Measurements from ENCODE around the gene DHCR24. TPM values are rescaled to one million over a fixed set of nuclear protein-coding genes. Genes with fewer than 3 reads are reported as not detected.

DHCR24 gene
- total RNA-seq, 1 experiment from 2014 or later: 337 TPM

DNA sequence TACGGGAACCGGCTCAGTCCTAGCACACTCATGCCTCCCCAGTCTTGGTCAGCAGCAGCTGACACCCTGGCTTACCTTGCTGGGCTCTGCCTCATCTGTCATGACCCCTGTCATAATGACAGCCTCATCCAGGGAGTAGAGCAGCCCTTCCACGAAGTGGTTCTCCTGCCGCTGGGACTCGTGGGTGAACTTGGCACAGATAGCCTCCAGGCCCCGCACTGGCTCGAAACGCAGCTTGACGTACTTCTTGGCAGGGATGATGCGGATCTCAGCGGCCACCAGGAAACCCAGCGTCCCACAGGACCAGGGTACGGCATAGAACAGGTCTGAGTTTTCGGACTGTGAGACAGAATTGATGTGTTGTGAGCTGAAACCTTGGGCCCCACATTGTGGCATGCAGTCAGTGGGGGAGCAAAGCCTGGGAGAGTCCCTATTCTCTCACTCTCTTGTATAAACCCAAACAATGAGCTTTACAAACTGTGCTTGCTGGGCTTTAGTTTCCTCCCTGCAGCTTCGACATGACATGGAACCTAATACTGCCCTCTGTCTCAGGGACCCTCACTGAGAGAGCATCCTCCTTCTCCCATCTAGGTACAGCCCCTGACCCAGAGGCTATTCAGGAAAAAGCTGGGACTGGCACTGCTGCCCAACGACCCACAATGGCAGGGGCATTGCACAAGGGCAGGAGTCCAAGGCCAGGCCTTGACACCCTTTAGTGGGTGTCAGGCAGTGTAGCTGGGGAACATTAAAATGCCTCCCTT, 15.5 kb downstream of the DHCR24 start:
- ATAC-seq (no peak), DNase-seq (ENCODE audit: low spot score) (no peak)
- Mint-ChIP-seq H3K4me3 (no peak overlapping the region), H3K36me3 (peaks cover 80% of the 10 kb centered on the region), H3K27me3 (ENCODE audit: low read depth) (no peaks in the 10 kb centered on the region), H3K9me3 (no peaks in the 10 kb centered on the region), H3K27ac (no peak overlapping the region), H3K4me1 (no peaks in the 10 kb centered on the region)
- TF ChIP-seq GABPB1 (CRISPR knock-in tag; IDR thresholded peaks at IDR 0.05) (no peak), NR3C1 (CRISPR knock-in tag; conservative IDR thresholded peaks at IDR 0.05; ENCODE audit: low read depth) (no peak), ZNF317 (CRISPR knock-in tag; IDR thresholded peaks at IDR 0.05; ENCODE audit: borderline replicate concordance, low read depth) (no peak), ZNF219 (CRISPR knock-in tag; IDR thresholded peaks at IDR 0.05; ENCODE audit: borderline replicate concordance) (no peak), GRHL2 (CRISPR knock-in tag; IDR thresholded peaks at IDR 0.05; ENCODE audit: insufficient replicate concordance, severe bottlenecking) (no peak), FOXJ3 (CRISPR knock-in tag; IDR thresholded peaks at IDR 0.05; ENCODE audit: borderline replicate concordance) (no peak), MYBL2 (CRISPR knock-in tag; IDR thresholded peaks at IDR 0.05) (no peak), MXD4 (CRISPR knock-in tag; IDR thresholded peaks at IDR 0.05; ENCODE audit: borderline replicate concordance) (no peak)
- TF ChIP-seq, protein P1, sequence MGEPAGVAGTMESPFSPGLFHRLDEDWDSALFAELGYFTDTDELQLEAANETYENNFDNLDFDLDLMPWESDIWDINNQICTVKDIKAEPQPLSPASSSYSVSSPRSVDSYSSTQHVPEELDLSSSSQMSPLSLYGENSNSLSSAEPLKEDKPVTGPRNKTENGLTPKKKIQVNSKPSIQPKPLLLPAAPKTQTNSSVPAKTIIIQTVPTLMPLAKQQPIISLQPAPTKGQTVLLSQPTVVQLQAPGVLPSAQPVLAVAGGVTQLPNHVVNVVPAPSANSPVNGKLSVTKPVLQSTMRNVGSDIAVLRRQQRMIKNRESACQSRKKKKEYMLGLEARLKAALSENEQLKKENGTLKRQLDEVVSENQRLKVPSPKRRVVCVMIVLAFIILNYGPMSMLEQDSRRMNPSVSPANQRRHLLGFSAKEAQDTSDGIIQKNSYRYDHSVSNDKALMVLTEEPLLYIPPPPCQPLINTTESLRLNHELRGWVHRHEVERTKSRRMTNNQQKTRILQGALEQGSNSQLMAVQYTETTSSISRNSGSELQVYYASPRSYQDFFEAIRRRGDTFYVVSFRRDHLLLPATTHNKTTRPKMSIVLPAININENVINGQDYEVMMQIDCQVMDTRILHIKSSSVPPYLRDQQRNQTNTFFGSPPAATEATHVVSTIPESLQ (CRISPR knock-in tag; IDR thresholded peaks at IDR 0.05): no peak
- TF ChIP-seq, protein P2, sequence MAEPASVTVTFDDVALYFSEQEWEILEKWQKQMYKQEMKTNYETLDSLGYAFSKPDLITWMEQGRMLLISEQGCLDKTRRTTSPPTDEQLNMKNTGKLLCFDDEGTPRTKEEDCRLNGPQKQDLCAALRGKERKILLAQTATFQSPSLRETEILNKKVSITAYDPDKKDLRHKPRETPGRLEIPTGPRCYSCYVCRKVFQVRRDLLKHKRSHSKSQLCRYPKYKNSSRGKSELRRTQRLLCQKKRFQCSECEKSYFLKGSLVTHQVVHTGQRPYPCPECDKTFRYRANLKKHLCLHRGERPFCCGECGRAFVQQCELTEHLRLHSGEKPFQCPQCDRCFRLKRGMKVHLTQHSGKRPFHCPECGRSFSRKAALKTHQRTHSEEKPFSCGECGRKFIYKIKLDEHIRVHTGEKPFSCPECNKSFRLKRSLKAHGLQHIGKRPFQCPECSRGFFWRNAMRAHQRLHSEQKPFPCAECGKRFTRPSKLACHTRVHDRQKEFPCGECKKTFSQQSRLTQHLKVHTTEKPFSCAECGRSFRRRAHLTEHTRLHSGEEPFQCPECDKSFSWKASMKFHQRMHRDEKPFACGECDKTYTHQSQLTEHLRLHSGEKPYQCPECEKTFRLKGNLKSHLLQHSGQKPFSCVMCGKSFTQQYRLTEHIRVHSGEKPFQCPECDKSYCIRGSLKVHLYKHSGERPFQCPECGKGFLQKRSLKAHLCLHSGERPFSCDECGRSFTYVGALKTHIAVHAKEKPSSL (CRISPR knock-in tag; conservative IDR thresholded peaks at IDR 0.05): no peak
- TF ChIP-seq, protein P3, sequence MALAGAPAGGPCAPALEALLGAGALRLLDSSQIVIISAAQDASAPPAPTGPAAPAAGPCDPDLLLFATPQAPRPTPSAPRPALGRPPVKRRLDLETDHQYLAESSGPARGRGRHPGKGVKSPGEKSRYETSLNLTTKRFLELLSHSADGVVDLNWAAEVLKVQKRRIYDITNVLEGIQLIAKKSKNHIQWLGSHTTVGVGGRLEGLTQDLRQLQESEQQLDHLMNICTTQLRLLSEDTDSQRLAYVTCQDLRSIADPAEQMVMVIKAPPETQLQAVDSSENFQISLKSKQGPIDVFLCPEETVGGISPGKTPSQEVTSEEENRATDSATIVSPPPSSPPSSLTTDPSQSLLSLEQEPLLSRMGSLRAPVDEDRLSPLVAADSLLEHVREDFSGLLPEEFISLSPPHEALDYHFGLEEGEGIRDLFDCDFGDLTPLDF (CRISPR knock-in tag; IDR thresholded peaks at IDR 0.05): no peak
- TF ChIP-seq, protein P4, sequence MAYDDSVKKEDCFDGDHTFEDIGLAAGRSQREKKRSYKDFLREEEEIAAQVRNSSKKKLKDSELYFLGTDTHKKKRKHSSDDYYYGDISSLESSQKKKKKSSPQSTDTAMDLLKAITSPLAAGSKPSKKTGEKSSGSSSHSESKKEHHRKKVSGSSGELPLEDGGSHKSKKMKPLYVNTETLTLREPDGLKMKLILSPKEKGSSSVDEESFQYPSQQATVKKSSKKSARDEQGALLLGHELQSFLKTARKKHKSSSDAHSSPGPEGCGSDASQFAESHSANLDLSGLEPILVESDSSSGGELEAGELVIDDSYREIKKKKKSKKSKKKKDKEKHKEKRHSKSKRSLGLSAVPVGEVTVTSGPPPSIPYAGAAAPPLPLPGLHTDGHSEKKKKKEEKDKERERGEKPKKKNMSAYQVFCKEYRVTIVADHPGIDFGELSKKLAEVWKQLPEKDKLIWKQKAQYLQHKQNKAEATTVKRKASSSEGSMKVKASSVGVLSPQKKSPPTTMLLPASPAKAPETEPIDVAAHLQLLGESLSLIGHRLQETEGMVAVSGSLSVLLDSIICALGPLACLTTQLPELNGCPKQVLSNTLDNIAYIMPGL (CRISPR knock-in tag; IDR thresholded peaks at IDR 0.05): no peak
- TF ChIP-seq, protein P5, sequence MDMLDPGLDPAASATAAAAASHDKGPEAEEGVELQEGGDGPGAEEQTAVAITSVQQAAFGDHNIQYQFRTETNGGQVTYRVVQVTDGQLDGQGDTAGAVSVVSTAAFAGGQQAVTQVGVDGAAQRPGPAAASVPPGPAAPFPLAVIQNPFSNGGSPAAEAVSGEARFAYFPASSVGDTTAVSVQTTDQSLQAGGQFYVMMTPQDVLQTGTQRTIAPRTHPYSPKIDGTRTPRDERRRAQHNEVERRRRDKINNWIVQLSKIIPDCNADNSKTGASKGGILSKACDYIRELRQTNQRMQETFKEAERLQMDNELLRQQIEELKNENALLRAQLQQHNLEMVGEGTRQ (CRISPR knock-in tag; IDR thresholded peaks at IDR 0.05): no peak
- ChIA-PET CTCF (interaction anchor here (0.8 to 2.1 kb wide), 5 partner anchors 14 to 151 kb away, joined by 3 to 7 read pairs (median 4); no protein-coding TSS in a partner anchor), POLR2A (no interaction called here)

DNA sequence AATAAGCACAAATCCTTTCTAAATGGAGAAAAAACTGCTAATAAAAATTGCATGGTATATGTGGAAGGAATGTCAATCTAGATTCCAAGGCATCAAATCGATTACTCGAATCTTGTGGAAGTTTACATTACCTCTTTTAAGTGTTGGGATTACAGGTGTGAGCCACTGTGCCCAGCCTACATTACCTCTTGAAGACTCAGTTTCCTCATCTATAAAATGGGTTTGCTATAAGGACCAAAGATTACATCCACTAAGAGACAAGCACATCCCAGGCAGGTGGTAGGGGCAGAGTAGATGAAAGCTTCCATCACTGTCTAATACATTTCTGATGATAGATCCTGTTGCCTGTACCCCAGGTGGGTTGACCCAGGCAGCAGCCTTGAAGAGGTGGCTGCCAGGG, 16.1 kb downstream of the DHCR24 start:
- ATAC-seq: no peak
- Mint-ChIP-seq H3K27ac (no peak overlapping the region), H3K36me3 (peaks cover 83% of the 10 kb centered on the region), H3K27me3 (ENCODE audit: low read depth) (no peaks in the 10 kb centered on the region), H3K9me3 (no peaks in the 10 kb centered on the region), H3K4me1 (no peaks in the 10 kb centered on the region), H3K4me3 (no peak overlapping the region)
- POLR2A ChIA-PET: no interaction called here
- DNase-seq (ENCODE audit: low spot score): no peak
- CTCF ChIA-PET: interaction anchor here (1.8 kb wide), 1 partner anchor 15 kb away, joined by 7 read pairs; no protein-coding TSS in a partner anchor
- TF ChIP-seq RELA (CRISPR knock-in tag; IDR thresholded peaks at IDR 0.05; ENCODE audit: borderline replicate concordance): no peak
- TF ChIP-seq, protein P6, sequence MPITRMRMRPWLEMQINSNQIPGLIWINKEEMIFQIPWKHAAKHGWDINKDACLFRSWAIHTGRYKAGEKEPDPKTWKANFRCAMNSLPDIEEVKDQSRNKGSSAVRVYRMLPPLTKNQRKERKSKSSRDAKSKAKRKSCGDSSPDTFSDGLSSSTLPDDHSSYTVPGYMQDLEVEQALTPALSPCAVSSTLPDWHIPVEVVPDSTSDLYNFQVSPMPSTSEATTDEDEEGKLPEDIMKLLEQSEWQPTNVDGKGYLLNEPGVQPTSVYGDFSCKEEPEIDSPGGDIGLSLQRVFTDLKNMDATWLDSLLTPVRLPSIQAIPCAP (CRISPR knock-in tag; IDR thresholded peaks at IDR 0.05): no peak
- TF ChIP-seq FOXK1 (CRISPR knock-in tag; IDR thresholded peaks at IDR 0.05): no peak
- TF ChIP-seq ZNF232 (CRISPR knock-in tag; IDR thresholded peaks at IDR 0.05): no peak
- TF ChIP-seq ETV6 (CRISPR knock-in tag; IDR thresholded peaks at IDR 0.05): no peak
- TF ChIP-seq, protein P7, sequence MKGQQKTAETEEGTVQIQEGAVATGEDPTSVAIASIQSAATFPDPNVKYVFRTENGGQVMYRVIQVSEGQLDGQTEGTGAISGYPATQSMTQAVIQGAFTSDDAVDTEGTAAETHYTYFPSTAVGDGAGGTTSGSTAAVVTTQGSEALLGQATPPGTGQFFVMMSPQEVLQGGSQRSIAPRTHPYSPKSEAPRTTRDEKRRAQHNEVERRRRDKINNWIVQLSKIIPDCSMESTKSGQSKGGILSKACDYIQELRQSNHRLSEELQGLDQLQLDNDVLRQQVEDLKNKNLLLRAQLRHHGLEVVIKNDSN (CRISPR knock-in tag; IDR thresholded peaks at IDR 0.05): no peak
- no peak for TF ChIP-seq FOXJ3 (CRISPR knock-in tag; IDR thresholded peaks at IDR 0.05; ENCODE audit: borderline replicate concordance)
- TF ChIP-seq, protein P2 (CRISPR knock-in tag; conservative IDR thresholded peaks at IDR 0.05): no peak
- no peak for TF ChIP-seq EMX1 (CRISPR knock-in tag; IDR thresholded peaks at IDR 0.05)
- no peak for TF ChIP-seq NFE2L1 (CRISPR knock-in tag; IDR thresholded peaks at IDR 0.05)
